ENCODE measurements around the gene FSTL4.

DNA sequence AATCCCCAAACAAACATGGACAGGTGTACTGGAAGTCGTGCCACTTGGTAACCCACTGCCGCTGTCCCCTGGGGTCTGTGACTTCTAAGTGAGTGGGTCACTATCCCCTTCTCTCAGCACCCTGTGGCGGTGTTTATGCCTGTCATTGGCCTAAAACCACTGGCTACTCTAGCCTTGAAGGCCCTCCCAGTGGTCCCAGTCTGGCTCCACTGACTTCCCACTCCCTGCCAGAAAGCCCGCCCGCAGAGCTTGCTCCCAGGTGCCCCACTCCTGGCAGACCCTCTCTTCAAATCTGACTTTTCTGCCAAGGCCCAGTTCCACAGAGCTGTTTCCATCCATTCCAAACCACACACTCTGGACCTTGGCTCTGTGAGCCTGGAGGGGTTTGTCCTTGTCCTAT is 286.0 kb downstream of the FSTL4 start:
- TF ChIP-seq, protein P1, sequence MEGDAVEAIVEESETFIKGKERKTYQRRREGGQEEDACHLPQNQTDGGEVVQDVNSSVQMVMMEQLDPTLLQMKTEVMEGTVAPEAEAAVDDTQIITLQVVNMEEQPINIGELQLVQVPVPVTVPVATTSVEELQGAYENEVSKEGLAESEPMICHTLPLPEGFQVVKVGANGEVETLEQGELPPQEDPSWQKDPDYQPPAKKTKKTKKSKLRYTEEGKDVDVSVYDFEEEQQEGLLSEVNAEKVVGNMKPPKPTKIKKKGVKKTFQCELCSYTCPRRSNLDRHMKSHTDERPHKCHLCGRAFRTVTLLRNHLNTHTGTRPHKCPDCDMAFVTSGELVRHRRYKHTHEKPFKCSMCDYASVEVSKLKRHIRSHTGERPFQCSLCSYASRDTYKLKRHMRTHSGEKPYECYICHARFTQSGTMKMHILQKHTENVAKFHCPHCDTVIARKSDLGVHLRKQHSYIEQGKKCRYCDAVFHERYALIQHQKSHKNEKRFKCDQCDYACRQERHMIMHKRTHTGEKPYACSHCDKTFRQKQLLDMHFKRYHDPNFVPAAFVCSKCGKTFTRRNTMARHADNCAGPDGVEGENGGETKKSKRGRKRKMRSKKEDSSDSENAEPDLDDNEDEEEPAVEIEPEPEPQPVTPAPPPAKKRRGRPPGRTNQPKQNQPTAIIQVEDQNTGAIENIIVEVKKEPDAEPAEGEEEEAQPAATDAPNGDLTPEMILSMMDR (IDR thresholded peaks at IDR 0.05): no peak
- TF ChIP-seq EP300 (IDR thresholded peaks at IDR 0.05) (no peak), POLR2A (IDR thresholded peaks at IDR 0.05) (no peak)
